Stimulated activated CD4-positive, alpha-beta T cell treated with anti-CD3 and anti-CD28 coated beads, Interleukin-15, amount 100 ng/mL, for 48 hours (primary cell): ENCODE measurements around the gene USP27X.

Experiments
- DNase-seq, 2 donors: peaks; one replicate each; pipeline ENCODE4 v3.0.0-alpha.2; 2020; ENCODE audit warnings: low read depth in 2 of 2

USP27X gene

GRCh38 chrX:49878834-49879655, at the start of gene USP27X:
TSS of gene USP27X (plus strand) at chrX:49879484. CDS start at chrX:49880308, 824 bp downstream.
- peak in 1 of 2 donors; percentile 56 for DNase-seq

GRCh38 chrX:49838374-49838773, 40.9 kb upstream of the USP27X start:
- peak in 1 of 2 donors; percentile 2 for DNase-seq

GRCh38 chrX:49840679-49841078, 38.6 kb upstream of the USP27X start:
- DNase-seq: peak; percentile 34 to 49

GRCh38 chrX:49842621-49843020, 36.7 kb upstream of the USP27X start:
- DNase-seq: no peak

GRCh38 chrX:49844611-49845010, 34.7 kb upstream of the USP27X start:
- DNase-seq: no peak

GRCh38 chrX:49845701-49846403, 33.4 kb upstream of the USP27X start:
- no peak for DNase-seq

GRCh38 chrX:49846522-49846921, 32.8 kb upstream of the USP27X start:
- no peak for DNase-seq

- no peak for DNase-seq
Observed at GRCh38 chrX:49848275-49848674, 31.0 kb upstream of the USP27X start.

GRCh38 chrX:49850028-49850427, 29.3 kb upstream of the USP27X start:
- DNase-seq: no peak

- DNase-seq: no peak
Observed at GRCh38 chrX:49853661-49854060, 25.6 kb upstream of the USP27X start.

GRCh38 chrX:49856819-49857218, 22.5 kb upstream of the USP27X start:
- DNase-seq: no peak

GRCh38 chrX:49858341-49858740, 20.9 kb upstream of the USP27X start:
- DNase-seq: no peak

GRCh38 chrX:49859491-49859890, 19.8 kb upstream of the USP27X start:
- DNase-seq: no peak

- no peak for DNase-seq
Observed at GRCh38 chrX:49860867-49861535, 18.3 kb upstream of the USP27X start.

GRCh38 chrX:49862093-49862492, 17.2 kb upstream of the USP27X start:
- no peak for DNase-seq

- DNase-seq: no peak
Observed at GRCh38 chrX:49868739-49869138, 10.5 kb upstream of the USP27X start.

- DNase-seq: no peak
Observed at GRCh38 chrX:49876750-49877149, 2.5 kb upstream of the USP27X start.

GRCh38 chrX:49877397-49878101, 1.7 kb upstream of the USP27X start:
- no peak for DNase-seq

GRCh38 chrX:49878128-49878833, 1.0 kb upstream of the USP27X start:
- DNase-seq: no peak

- peak in 1 of 2 donors; percentile 8 for DNase-seq
Observed at GRCh38 chrX:49879656-49880277, 483 bp downstream of the USP27X start.

- no peak for DNase-seq
Observed at GRCh38 chrX:49880668-49881067, 1.4 kb downstream of the USP27X start.
